Measurements from ENCODE around the gene TACO1.

The TACO1 gene

GRCh38 chr17:63635290-63635689, 34.6 kb downstream of the TACO1 start (continued):
- no peak for TF ChIP-seq HOXD13 (CRISPR knock-in tag; IDR thresholded peaks at IDR 0.05; ENCODE audit: borderline replicate concordance)
- TF ChIP-seq ZBTB49 (tag by site-specific recombination; IDR thresholded peaks at IDR 0.05; ENCODE audit: low read depth): no peak
- TF ChIP-seq ZNF560 (tag by site-specific recombination; IDR thresholded peaks at IDR 0.05; ENCODE audit: borderline replicate concordance): no peak
- no peak for TF ChIP-seq ZNF26 (tag by site-specific recombination; IDR thresholded peaks at IDR 0.05)

GRCh38 chr17:63635787-63636186, 35.1 kb downstream of the TACO1 start:
- ChIA-PET CTCF (interaction anchor here (0.7 to 1.1 kb wide), 2 partner anchors 10 to 16 kb away, joined by 3 to 4 read pairs; no protein-coding TSS in a partner anchor), POLR2A (interaction anchor here (1.5 kb wide), 2 partner anchors 13 to 14 kb away, joined by 3 to 5 read pairs; partner anchors contain the start of gene MAP3K3)
- Histone ChIP-seq H3K9me3 (ENCODE audit: control insufficient read depth, insufficient read depth, low read depth, low read length) (no peaks in the 10 kb centered on the region), H3K27ac (ENCODE audit: extremely low read depth, low read depth, low read length) (no peak overlapping the region), H3K4me3 (ENCODE audit: low read depth, low read length) (no peak overlapping the region), H3K4me1 (ENCODE audit: control insufficient read depth, insufficient read depth, low read length) (peaks cover 3% of the 10 kb centered on the region; the same call in 1 of the 2 replicates), H3K36me3 (ENCODE audit: control insufficient read depth in 2 of 2, insufficient read depth in 1 of 2, low read length in 2 of 2) (peaks cover 10 to 65% of the 10 kb centered on the region in 2 experiments)
- no peak for TF ChIP-seq ZNF692 (tag by site-specific recombination; IDR thresholded peaks at IDR 0.05)
- no peak for TF ChIP-seq CTCF (tag by site-specific recombination; IDR thresholded peaks at IDR 0.05)
- no peak for TF ChIP-seq ZNF266 (tag by site-specific recombination; IDR thresholded peaks at IDR 0.05; ENCODE audit: low read depth)
- no peak for TF ChIP-seq ZNF585B (tag by site-specific recombination; IDR thresholded peaks at IDR 0.05)
- no peak for TF ChIP-seq ZNF394 (tag by site-specific recombination; IDR thresholded peaks at IDR 0.05; ENCODE audit: borderline replicate concordance)
- no peak for TF ChIP-seq GLI2 (tag by site-specific recombination; IDR thresholded peaks at IDR 0.05; ENCODE audit: borderline replicate concordance, low read depth)
- TF ChIP-seq ZBTB49 (tag by site-specific recombination; IDR thresholded peaks at IDR 0.05; ENCODE audit: low read depth): no peak
- TF ChIP-seq PRDM2 (tag by site-specific recombination; IDR thresholded peaks at IDR 0.05; ENCODE audit: borderline replicate concordance): no peak
